ENCODE data around the gene PRRG3. TPM values are rescaled to one million over a fixed set of nuclear protein-coding genes. Genes with fewer than 3 reads are reported as not detected.

The PRRG3 gene
- total RNA-seq, 1 donor from 2014 or later = not detected

- DNase-seq (ENCODE audit: low read depth) = no peak
- TF ChIP-seq CTCF (conservative IDR thresholded peaks at IDR 0.05; ENCODE audit: low read depth, low read length) = no peak
- H3K4me3 ChIP-seq (ENCODE audit: low read depth, low read length) = no peak overlapping the region
Measured at GRCh38 chrX:151738751-151739150, 43.5 kb downstream of the PRRG3 start.

- no peak for TF ChIP-seq CTCF (conservative IDR thresholded peaks at IDR 0.05; ENCODE audit: low read depth, low read length)
- no peak for DNase-seq (ENCODE audit: low read depth)
- no peak overlapping the region for H3K4me3 ChIP-seq (ENCODE audit: low read depth, low read length)
Measured at GRCh38 chrX:151741606-151742005, 46.3 kb downstream of the PRRG3 start.

GRCh38 chrX:151742311-151742710, 47.1 kb downstream of the PRRG3 start:
- no peak for TF ChIP-seq CTCF (conservative IDR thresholded peaks at IDR 0.05; ENCODE audit: low read depth, low read length)
- H3K4me3 ChIP-seq (ENCODE audit: low read depth, low read length) = no peak overlapping the region

GRCh38 chrX:151743651-151744470, 48.6 kb downstream of the PRRG3 start:
- no peak for TF ChIP-seq CTCF (conservative IDR thresholded peaks at IDR 0.05; ENCODE audit: low read depth, low read length)
- no peak for DNase-seq (ENCODE audit: low read depth)
- H3K4me3 ChIP-seq (ENCODE audit: low read depth, low read length) = no peak overlapping the region

More at GRCh38 chrX:151742311-151742710, 47.1 kb downstream of the PRRG3 start:
- no peak for DNase-seq (ENCODE audit: low read depth)

GRCh38 chrX:151745651-151746050, 50.4 kb downstream of the PRRG3 start:
- DNase-seq (ENCODE audit: low read depth) = no peak

GRCh38 chrX:151746502-151746901, 51.2 kb downstream of the PRRG3 start:
- TF ChIP-seq CTCF (conservative IDR thresholded peaks at IDR 0.05; ENCODE audit: low read depth, low read length) = no peak
- no peak for DNase-seq (ENCODE audit: low read depth)
- no peak overlapping the region for H3K4me3 ChIP-seq (ENCODE audit: low read depth, low read length)

More at GRCh38 chrX:151745651-151746050, 50.4 kb downstream of the PRRG3 start:
- no peak overlapping the region for H3K4me3 ChIP-seq (ENCODE audit: low read depth, low read length)
- no peak for TF ChIP-seq CTCF (conservative IDR thresholded peaks at IDR 0.05; ENCODE audit: low read depth, low read length)

GRCh38 chrX:151750511-151750910, 55.3 kb downstream of the PRRG3 start:
- H3K4me3 ChIP-seq (ENCODE audit: low read depth, low read length) = no peak overlapping the region
- TF ChIP-seq CTCF (conservative IDR thresholded peaks at IDR 0.05; ENCODE audit: low read depth, low read length) = no peak
- DNase-seq (ENCODE audit: low read depth) = no peak
